Upper lobe of left lung (tissue), 6 donors: ENCODE data around the gene DHRS13. TPM values are rescaled to one million over a fixed set of nuclear protein-coding genes. Genes with fewer than 3 reads are reported as not detected.
"Not testable (repeated sequence)": the region's sequence is repeated elsewhere in the genome, so short reads cannot be mapped to it uniquely, and the experiment has no call there.

Experiments
- ATAC-seq, 2 donors: fragments of 200-7000 bp; cut with Tn5 transposase; one replicate each; pipeline ENCODE4 v1.9.1; 2022; ENCODE audit warnings: mild to moderate bottlenecking in 2 of 2, moderate library complexity in 2 of 2; ENCODE audit not compliant: low FRiP score in 2 of 2
- DNase-seq, 2 donors: peaks; one replicate each; pipeline ENCODE4 v3.0.0-alpha.2; 2019 to 2020
- H3K27ac ChIP-seq, 4 donors: fragments of 200-600 bp; sonication (generic); one replicate each; pipeline ENCODE4 v1.5.1; 2016 to 2019
- H3K27me3 ChIP-seq, 4 donors: fragments of 200-600 bp; sonication (generic); one replicate each; pipeline ENCODE4 v1.5.1; 2017 to 2019
- H3K36me3 ChIP-seq, 4 donors: fragments of 200-600 bp; sonication (generic); one replicate each; pipeline ENCODE4 v1.5.1; 2016 to 2019
- H3K4me1 ChIP-seq, 4 donors: fragments of 200-600 bp; sonication (generic); one replicate each; pipeline ENCODE4 v1.5.1; 2018 to 2019
- H3K4me3 ChIP-seq, 4 donors: fragments of 200-600 bp; sonication (generic); one replicate each; pipeline ENCODE4 v1.5.1; 2017 to 2019; ENCODE audit warnings: mild to moderate bottlenecking in 2 of 4, moderate library complexity in 1 of 4
- H3K9me3 ChIP-seq, 4 donors: fragments of 200-600 bp; sonication (generic); one replicate each; pipeline ENCODE4 v1.5.1; 2018 to 2019
- CTCF ChIP-seq, 6 experiments: fragments of 450-650 bp in 4 of 6; fragments of 200-600 bp in 2 of 6; sonication (generic) in 2 of 6; IDR thresholded peaks; one replicate each; pipeline ENCODE4 v1.5.1; 2016 to 2019; ENCODE audit warnings: antibody characterized with exemption in 6 of 6
- EP300 ChIP-seq, 4 donors: sonication (generic); formaldehyde crosslinking; IDR thresholded peaks; one replicate each; pipeline ENCODE4 v1.5.1; 2017; ENCODE audit warnings: antibody characterized with exemption in 4 of 4, control low read depth in 2 of 4
- POLR2A ChIP-seq, 4 donors: fragments of 450-650 bp; IDR thresholded peaks; one replicate each; pipeline ENCODE4 v1.5.1; 2016 to 2017; ENCODE audit warnings: antibody characterized with exemption in 4 of 4, mild to moderate bottlenecking in 2 of 4
- POLR2AphosphoS5 ChIP-seq, 2 donors: sonication (generic); formaldehyde crosslinking; IDR thresholded peaks; one replicate each; pipeline ENCODE4 v1.5.1; 2017; ENCODE audit warnings: antibody characterized with exemption in 2 of 2
- WGBS, 2 donors: methylation state at CpG; one replicate each; pipeline ENCODE4 v1.1.5; 2017 to 2018; 5-methylcytosine and 5-hydroxymethylcytosine counted together
- total RNA-seq, 6 donors: library from RNA; depleted of rRNA in 4 of 6; stranded (reverse); fragments of >200 nt in 4 of 6; gene quantifications; one replicate each; pipeline versions ENCODE4 v1.1.0 to v1.2.1, GENCODE V29; 2016 to 2021
- donor health status: DM: no; HTN: no; CAD: no; lungs with moderate emphysema.
- donor health status: DM: no; HTN: yes; CAD: no; lungs with severe emphysema.

Gene DHRS13
- total RNA-seq, 6 donors from 2014 or later, result 2.1 to 21.8 (median 15.0) TPM

GRCh38 chr17:28906706-28907438, 4.0 kb upstream of the DHRS13 start:
- Histone ChIP-seq H3K9me3 (no peaks in the 10 kb centered on the region), H3K4me3 (no peak overlapping the region), H3K27me3 (no peaks in the 10 kb centered on the region), H3K27ac (peak overlapping the region in 1 of 4 donors; percentile 19), H3K36me3 (peaks cover 22 to 66% (median 60%) of the 10 kb centered on the region in 4 donors), H3K4me1 (peaks cover 23 to 42% (median 29%) of the 10 kb centered on the region in 4 donors)
- DNase-seq (no peak), ATAC-seq (no peak)
- 74 to 84% methylated on average over 6 to 7 of the region's 7 CpGs for WGBS, 2 donors
- TF ChIP-seq POLR2AphosphoS5 (IDR thresholded peaks at IDR 0.05) (no peak), CTCF (IDR thresholded peaks at IDR 0.05) (no peak), EP300 (IDR thresholded peaks at IDR 0.05) (no peak), POLR2A (IDR thresholded peaks at IDR 0.05) (no peak)

DNA sequence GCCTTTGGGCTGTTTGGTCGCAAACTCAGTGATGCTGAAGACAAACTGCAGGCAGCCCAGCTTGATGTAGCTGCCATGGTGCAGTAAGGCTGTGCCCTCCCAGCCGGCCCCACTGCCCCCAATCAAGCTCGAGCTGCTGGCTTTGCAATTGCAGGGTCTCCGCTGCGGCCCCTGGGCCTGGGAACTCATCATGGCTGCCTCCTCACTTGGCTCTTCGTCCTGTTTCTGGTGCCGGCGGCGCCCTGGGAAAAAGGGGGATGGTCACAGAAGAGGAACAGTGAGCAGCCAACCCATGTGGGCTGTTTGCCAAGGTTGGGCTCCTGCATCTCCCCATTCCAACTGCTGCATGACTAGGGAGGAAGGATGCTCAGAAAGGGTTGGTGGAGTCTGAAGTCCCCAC, 3.4 kb upstream of the DHRS13 start:
- TF ChIP-seq CTCF (IDR thresholded peaks at IDR 0.05), result no peak
- TF ChIP-seq POLR2A (IDR thresholded peaks at IDR 0.05), result no peak
- TF ChIP-seq POLR2AphosphoS5 (IDR thresholded peaks at IDR 0.05), result no peak
- no peak for TF ChIP-seq EP300 (IDR thresholded peaks at IDR 0.05)
- ATAC-seq, result no peak
- no peak overlapping the region for H3K4me3 ChIP-seq

GRCh38 chr17:28904800-28905199, 1.9 kb upstream of the DHRS13 start:
- no peak overlapping the region for H3K27ac ChIP-seq
- ATAC-seq (no peak), DNase-seq (no peak)
- peaks cover 20 to 45% (median 30%) of the 10 kb centered on the region in 4 donors for H3K4me1 ChIP-seq
- no peaks in the 10 kb centered on the region for H3K9me3 ChIP-seq
- no peak for TF ChIP-seq EP300 (IDR thresholded peaks at IDR 0.05)
- no peak for TF ChIP-seq POLR2A (IDR thresholded peaks at IDR 0.05)
- no peak for TF ChIP-seq CTCF (IDR thresholded peaks at IDR 0.05)
- TF ChIP-seq POLR2AphosphoS5 (IDR thresholded peaks at IDR 0.05), result no peak
- no peak overlapping the region for H3K4me3 ChIP-seq
- WGBS, 2 donors, result 60 to 62% methylated on average over 4 of the region's 4 CpGs
- peaks cover 6 to 45% (median 40%) of the 10 kb centered on the region in 4 donors for H3K36me3 ChIP-seq
- no peaks in the 10 kb centered on the region for H3K27me3 ChIP-seq

More for the DNA sequence above, 3.4 kb upstream of the DHRS13 start:
- Histone ChIP-seq H3K4me1 (peaks cover 21 to 42% (median 29%) of the 10 kb centered on the region in 4 donors), H3K27ac (no peak overlapping the region), H3K9me3 (no peaks in the 10 kb centered on the region), H3K36me3 (peaks cover 21 to 60% (median 55%) of the 10 kb centered on the region in 4 donors), H3K27me3 (no peaks in the 10 kb centered on the region)
- 76% methylated on average over 9 of the region's 9 CpGs; no CpG with 5 or more reads in 1 of the 2 donors for WGBS, 2 donors
- DNase-seq, result no peak

GRCh38 chr17:28903546-28903841, 615 bp upstream of the DHRS13 start:
- not testable (repeated sequence) for DNase-seq, ATAC-seq, H3K27me3 ChIP-seq, H3K9me3 ChIP-seq, H3K4me3 ChIP-seq
- Histone ChIP-seq H3K27ac (peak overlapping the region; percentile 1 to 93 (median 69)), H3K4me1 (peaks cover 18 to 41% (median 29%) of the 10 kb centered on the region in 4 donors), H3K36me3 (peaks cover 0 to 32% (median 27%) of the 10 kb centered on the region in 4 donors)
- 49 to 58% methylated on average over 5 of the region's 5 CpGs for WGBS, 2 donors

DNA sequence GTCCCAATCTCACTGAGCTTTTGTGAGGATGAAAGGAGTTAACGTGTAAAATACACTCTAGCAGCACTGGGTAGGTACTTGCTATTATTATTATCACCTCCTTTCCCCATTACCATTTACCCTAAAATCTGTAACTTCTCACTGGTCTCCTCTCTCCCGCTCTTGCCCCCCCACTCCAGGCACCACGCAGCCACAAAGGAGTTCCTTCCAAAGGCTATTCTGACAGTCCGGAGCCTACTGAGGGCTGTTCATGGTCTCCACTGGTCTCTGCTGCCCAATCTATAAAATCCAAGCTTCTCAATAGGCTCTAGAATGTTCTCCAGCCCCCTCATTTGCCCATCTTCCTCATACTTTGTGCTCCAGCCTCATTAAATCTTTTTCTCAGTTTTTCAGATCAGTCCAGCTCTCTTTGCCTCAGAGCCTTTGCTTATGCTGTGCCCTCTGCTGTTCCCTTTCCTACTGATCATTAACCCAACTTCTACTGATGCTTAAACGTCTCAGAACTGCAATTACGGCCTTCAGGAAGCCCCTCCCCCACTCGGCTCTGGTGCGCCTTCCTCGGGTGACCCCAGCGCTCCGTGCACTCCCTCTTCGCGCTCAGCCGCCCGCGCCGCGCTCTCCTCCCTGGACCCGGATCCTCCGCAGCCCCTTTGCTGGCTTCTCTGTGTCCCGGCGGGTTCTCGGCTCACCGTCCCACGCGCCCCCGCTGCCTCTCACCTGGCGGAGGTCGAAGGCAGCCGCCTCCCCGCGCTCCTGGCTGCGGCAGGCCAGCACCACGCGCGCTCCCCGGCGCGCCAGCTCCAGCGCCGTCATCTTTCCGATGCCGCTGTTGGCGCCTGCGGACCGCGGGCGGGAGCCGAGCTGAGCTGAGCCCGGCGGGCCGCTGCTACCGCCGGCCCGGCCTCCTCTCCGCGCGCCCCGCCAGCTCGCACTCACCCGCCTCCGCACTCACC, 737 bp downstream of the DHRS13 start:
- Histone ChIP-seq H3K9me3 (no peaks in the 10 kb centered on the region), H3K27me3 (no peaks in the 10 kb centered on the region), H3K36me3 (peaks cover 0 to 19% (median 15%) of the 10 kb centered on the region in 4 donors), H3K4me1 (peaks cover 19 to 45% (median 32%) of the 10 kb centered on the region in 4 donors), H3K4me3 (peak overlapping the region; percentile 63 to 93 (median 76)), H3K27ac (peak overlapping the region; percentile 84 to 93 (median 89))
- TF ChIP-seq POLR2AphosphoS5 (IDR thresholded peaks at IDR 0.05) (no peak), CTCF (IDR thresholded peaks at IDR 0.05) (no peak), POLR2A (IDR thresholded peaks at IDR 0.05) (no peak), EP300 (IDR thresholded peaks at IDR 0.05) (no peak)
- DNase-seq (peak in 1 of 2 donors; percentile 62), ATAC-seq (peak in 1 of 2 donors; percentile 72)
- 5 to 17% methylated on average over 16 to 45 of the region's 62 CpGs for WGBS, 2 donors
